Loucy (cell line): ENCODE results near the gene CFAP210.

Experiments used
- EZH2phosphoT487 ChIP-seq: fragments of 200-600 bp; IDR thresholded peaks from 2 replicates; pipeline ENCODE4 v1.6.1; 2018; ENCODE audit warnings: antibody characterized with exemption, mild to moderate bottlenecking, moderate library complexity, borderline replicate concordance
- TF ChIP-seq, protein P1 (sequence below): fragments of 200-600 bp; sonication (generic); conservative IDR thresholded peaks from 2 replicates; pipeline ENCODE4 v1.5.1; 2014; ENCODE audit warnings: mild to moderate bottlenecking, antibody characterized with exemption, low read length

DNA sequence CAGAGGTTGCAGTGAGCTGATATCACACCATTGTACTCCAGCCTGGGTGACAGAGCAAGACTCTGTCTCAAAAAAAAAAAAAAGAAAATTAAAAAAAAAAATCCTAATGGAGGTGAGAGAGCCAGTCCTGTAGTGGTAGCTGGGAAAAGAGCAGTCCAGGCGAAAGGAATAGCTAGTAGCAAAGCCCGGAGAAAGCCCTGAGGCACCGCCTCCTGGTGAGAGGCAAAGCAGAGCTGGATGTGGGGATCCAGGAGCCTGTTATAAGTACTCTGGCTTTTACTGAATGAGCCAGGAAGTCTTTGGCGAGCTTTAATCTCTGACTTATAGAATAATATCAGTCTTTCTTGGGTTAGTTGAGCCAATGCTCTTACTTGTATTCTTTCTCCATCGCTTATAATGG lies 32.9 kb upstream of the CFAP210 start:
- TF ChIP-seq, protein P1, sequence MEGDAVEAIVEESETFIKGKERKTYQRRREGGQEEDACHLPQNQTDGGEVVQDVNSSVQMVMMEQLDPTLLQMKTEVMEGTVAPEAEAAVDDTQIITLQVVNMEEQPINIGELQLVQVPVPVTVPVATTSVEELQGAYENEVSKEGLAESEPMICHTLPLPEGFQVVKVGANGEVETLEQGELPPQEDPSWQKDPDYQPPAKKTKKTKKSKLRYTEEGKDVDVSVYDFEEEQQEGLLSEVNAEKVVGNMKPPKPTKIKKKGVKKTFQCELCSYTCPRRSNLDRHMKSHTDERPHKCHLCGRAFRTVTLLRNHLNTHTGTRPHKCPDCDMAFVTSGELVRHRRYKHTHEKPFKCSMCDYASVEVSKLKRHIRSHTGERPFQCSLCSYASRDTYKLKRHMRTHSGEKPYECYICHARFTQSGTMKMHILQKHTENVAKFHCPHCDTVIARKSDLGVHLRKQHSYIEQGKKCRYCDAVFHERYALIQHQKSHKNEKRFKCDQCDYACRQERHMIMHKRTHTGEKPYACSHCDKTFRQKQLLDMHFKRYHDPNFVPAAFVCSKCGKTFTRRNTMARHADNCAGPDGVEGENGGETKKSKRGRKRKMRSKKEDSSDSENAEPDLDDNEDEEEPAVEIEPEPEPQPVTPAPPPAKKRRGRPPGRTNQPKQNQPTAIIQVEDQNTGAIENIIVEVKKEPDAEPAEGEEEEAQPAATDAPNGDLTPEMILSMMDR: no peak
- TF ChIP-seq EZH2phosphoT487: no peak
